GM20000 (cell line): ENCODE results near the gene SLC19A1.

Experiments
- DNase-seq: peaks from one replicate; pipeline ENCODE4 v3.0.0; 2012; ENCODE audit warnings: low spot score
- CTCF ChIP-seq: IDR thresholded peaks from 2 replicates; pipeline ENCODE4 v1.5.1; 2012; ENCODE audit warnings: mild to moderate bottlenecking, control low read depth; ENCODE audit errors: extremely low read depth, missing control alignments

SLC19A1 gene

GRCh38 chr21:45519182-45519581 is 23.1 kb downstream of the SLC19A1 start:
- TF ChIP-seq CTCF = no peak

GRCh38 chr21:45518742-45519141 is 23.5 kb downstream of the SLC19A1 start:
- no peak for TF ChIP-seq CTCF
- no peak for DNase-seq

More at GRCh38 chr21:45519182-45519581, 23.1 kb downstream of the SLC19A1 start:
- no peak for DNase-seq

- TF ChIP-seq CTCF = no peak
- DNase-seq = peak; percentile 71
These were observed 24.8 kb downstream of the SLC19A1 start for GRCh38 chr21:45517249-45518065.

- no peak for DNase-seq
- TF ChIP-seq CTCF = no peak
These were observed 25.5 kb downstream of the SLC19A1 start for GRCh38 chr21:45516671-45517151.

GRCh38 chr21:45516071-45516670 is 26.1 kb downstream of the SLC19A1 start:
- DNase-seq = no peak
- no peak for TF ChIP-seq CTCF

- DNase-seq = no peak
- TF ChIP-seq CTCF = no peak
These were observed 26.8 kb downstream of the SLC19A1 start for GRCh38 chr21:45515241-45516061.
